ENCODE measurements around the gene WNT5A. TPM values are rescaled to one million over a fixed set of nuclear protein-coding genes. Genes with fewer than 3 reads are reported as not detected.

Gene WNT5A
- polyA plus RNA-seq, 4 donors = under 0.01 to 8.1 (median 0.63) TPM

- no peaks in the 10 kb centered on the region for H3K9me3 ChIP-seq (ENCODE audit: control insufficient read depth in 2 of 2, insufficient read depth in 1 of 2, low read depth in 1 of 2, low read length in 1 of 2)
- H3K27me3 ChIP-seq (ENCODE audit: control insufficient read depth in 3 of 3, insufficient read depth in 3 of 3, low read length in 3 of 3) = peaks cover 0 to 2% (median 0%) of the 10 kb centered on the region in 3 donors
- H3K4me1 ChIP-seq (ENCODE audit: control insufficient read depth in 3 of 3, insufficient read depth in 2 of 3, low read depth in 1 of 3, low read length in 2 of 3) = no peaks in the 10 kb centered on the region
- 42 to 56% (median 43%) methylated on average over 5 of the region's 5 CpGs for WGBS, 3 donors
- DNase-seq = no peak
- no peak for FAIRE-seq
- H3K36me3 ChIP-seq (ENCODE audit: control insufficient read depth in 3 of 3, insufficient read depth in 2 of 3, low read depth in 1 of 3, low read length in 3 of 3) = no peaks in the 10 kb centered on the region
- no peak overlapping the region for H3K27ac ChIP-seq (ENCODE audit: low read depth in 1 of 3, low read length in 2 of 3)
- H3K4me3 ChIP-seq (ENCODE audit: low read depth in 1 of 3, low read length in 3 of 3) = no peak overlapping the region
Observed at GRCh38 chr3:55500555-55501330, 13.6 kb upstream of the WNT5A start.

- FAIRE-seq = no peak
- Histone ChIP-seq H3K36me3 (ENCODE audit: control insufficient read depth in 3 of 3, insufficient read depth in 2 of 3, low read depth in 1 of 3, low read length in 3 of 3) (no peaks in the 10 kb centered on the region), H3K9me3 (ENCODE audit: control insufficient read depth in 2 of 2, insufficient read depth in 1 of 2, low read depth in 1 of 2, low read length in 1 of 2) (no peaks in the 10 kb centered on the region), H3K4me3 (ENCODE audit: low read depth in 1 of 3, low read length in 3 of 3) (no peak overlapping the region), H3K27me3 (ENCODE audit: control insufficient read depth in 3 of 3, insufficient read depth in 3 of 3, low read length in 3 of 3) (peaks cover 0 to 2% (median 0%) of the 10 kb centered on the region in 3 donors), H3K27ac (ENCODE audit: low read depth in 1 of 3, low read length in 2 of 3) (no peak overlapping the region), H3K4me1 (ENCODE audit: control insufficient read depth in 3 of 3, insufficient read depth in 2 of 3, low read depth in 1 of 3, low read length in 2 of 3) (no peaks in the 10 kb centered on the region)
- 64 to 85% (median 65%) methylated on average over 4 of the region's 4 CpGs for WGBS, 3 donors
- no peak for DNase-seq
Observed at GRCh38 chr3:55498520-55498919, 11.4 kb upstream of the WNT5A start.

DNA sequence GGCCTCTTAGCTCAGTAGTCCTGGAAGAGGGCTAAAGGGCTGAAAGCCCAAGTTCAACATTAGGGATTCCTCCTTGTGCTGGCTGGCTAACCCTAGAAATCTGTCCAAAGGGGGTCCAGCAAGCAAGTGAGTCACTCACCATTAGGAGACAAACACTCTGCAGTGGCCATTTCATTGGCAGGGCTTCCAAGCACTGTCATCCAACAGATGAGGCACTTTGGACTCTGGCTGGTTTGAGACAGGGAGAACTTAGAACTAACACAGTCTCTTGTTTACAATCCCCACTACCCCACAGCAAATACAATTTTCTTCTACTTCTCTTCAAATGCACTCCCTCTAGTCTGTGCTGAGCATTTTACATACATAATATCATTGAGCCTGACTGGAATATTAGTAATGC lies 10.1 kb upstream of the WNT5A start:
- no peak for FAIRE-seq

DNA sequence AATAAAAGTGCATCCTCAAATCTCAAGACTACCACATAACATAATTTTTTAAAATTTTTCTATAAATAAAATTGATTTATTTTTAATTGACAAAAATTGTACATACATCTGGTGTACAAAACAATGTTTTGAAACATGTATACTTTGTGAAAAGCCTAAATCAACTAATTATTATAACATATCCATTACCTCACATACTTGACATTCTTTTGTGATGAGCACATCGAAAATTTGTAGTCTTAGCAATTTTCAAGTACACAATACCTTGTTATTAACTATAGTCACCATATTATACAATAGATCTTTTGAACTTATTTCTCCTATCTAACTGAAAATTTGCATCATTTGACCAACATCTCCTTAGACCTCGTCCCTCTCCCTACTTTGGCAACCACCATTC lies 7.9 kb upstream of the WNT5A start:
- FAIRE-seq = no peak
- Histone ChIP-seq H3K9me3 (ENCODE audit: control insufficient read depth in 2 of 2, insufficient read depth in 1 of 2, low read depth in 1 of 2, low read length in 1 of 2) (no peaks in the 10 kb centered on the region), H3K36me3 (ENCODE audit: control insufficient read depth in 3 of 3, insufficient read depth in 2 of 3, low read depth in 1 of 3, low read length in 3 of 3) (no peaks in the 10 kb centered on the region), H3K27me3 (ENCODE audit: control insufficient read depth in 3 of 3, insufficient read depth in 3 of 3, low read length in 3 of 3) (peaks cover under 1 to 17% (median 6%) of the 10 kb centered on the region in 3 donors), H3K4me1 (ENCODE audit: control insufficient read depth in 3 of 3, insufficient read depth in 2 of 3, low read depth in 1 of 3, low read length in 2 of 3) (no peaks in the 10 kb centered on the region), H3K4me3 (ENCODE audit: low read depth in 1 of 3, low read length in 3 of 3) (no peak overlapping the region), H3K27ac (ENCODE audit: low read depth in 1 of 3, low read length in 2 of 3) (no peak overlapping the region)
- no peak for DNase-seq
- WGBS, 3 donors = 69 to 82% (median 81%) methylated on average over 2 of the region's 2 CpGs

More for the DNA sequence above, 10.1 kb upstream of the WNT5A start:
- peaks cover 0 to 6% (median 2%) of the 10 kb centered on the region in 3 donors for H3K27me3 ChIP-seq (ENCODE audit: control insufficient read depth in 3 of 3, insufficient read depth in 3 of 3, low read length in 3 of 3)
- no peaks in the 10 kb centered on the region for H3K9me3 ChIP-seq (ENCODE audit: control insufficient read depth in 2 of 2, insufficient read depth in 1 of 2, low read depth in 1 of 2, low read length in 1 of 2)
- no peak overlapping the region for H3K4me3 ChIP-seq (ENCODE audit: low read depth in 1 of 3, low read length in 3 of 3)
- H3K36me3 ChIP-seq (ENCODE audit: control insufficient read depth in 3 of 3, insufficient read depth in 2 of 3, low read depth in 1 of 3, low read length in 3 of 3) = no peaks in the 10 kb centered on the region
- no peak overlapping the region for H3K27ac ChIP-seq (ENCODE audit: low read depth in 1 of 3, low read length in 2 of 3)
- DNase-seq = no peak
- H3K4me1 ChIP-seq (ENCODE audit: control insufficient read depth in 3 of 3, insufficient read depth in 2 of 3, low read depth in 1 of 3, low read length in 2 of 3) = no peaks in the 10 kb centered on the region

DNA sequence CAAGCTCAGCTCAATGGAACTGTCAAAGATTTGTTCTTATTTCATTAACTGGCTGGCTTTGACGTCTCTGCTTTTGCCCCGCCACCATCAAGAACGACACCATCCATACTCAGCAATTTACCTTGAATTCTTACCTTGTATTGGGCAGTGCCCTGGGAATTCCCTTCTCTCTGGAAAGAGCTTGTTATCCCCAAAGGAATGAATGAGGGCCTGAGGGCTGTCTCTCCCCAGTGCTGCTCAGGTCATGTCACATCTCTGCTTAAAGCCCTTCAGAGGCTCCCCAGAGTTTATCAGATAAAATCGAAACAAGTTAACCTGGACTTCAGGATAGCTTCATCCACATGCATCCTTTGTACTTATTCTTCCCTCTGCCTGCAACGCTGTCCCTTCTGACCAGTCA lies 5.9 kb upstream of the WNT5A start:
- no peak for DNase-seq
- Histone ChIP-seq H3K4me3 (ENCODE audit: low read depth in 1 of 3, low read length in 3 of 3) (no peak overlapping the region), H3K4me1 (ENCODE audit: control insufficient read depth in 3 of 3, insufficient read depth in 2 of 3, low read depth in 1 of 3, low read length in 2 of 3) (peaks cover 0 to 6% (median 0%) of the 10 kb centered on the region in 3 donors), H3K27ac (ENCODE audit: low read depth in 1 of 3, low read length in 2 of 3) (no peak overlapping the region), H3K9me3 (ENCODE audit: control insufficient read depth in 2 of 2, insufficient read depth in 1 of 2, low read depth in 1 of 2, low read length in 1 of 2) (no peaks in the 10 kb centered on the region), H3K27me3 (ENCODE audit: control insufficient read depth in 3 of 3, insufficient read depth in 3 of 3, low read length in 3 of 3) (peaks cover 7 to 35% (median 19%) of the 10 kb centered on the region in 3 donors), H3K36me3 (ENCODE audit: control insufficient read depth in 3 of 3, insufficient read depth in 2 of 3, low read depth in 1 of 3, low read length in 3 of 3) (no peaks in the 10 kb centered on the region)
- no peak for FAIRE-seq
- 76 to 86% (median 77%) methylated on average over 5 of the region's 5 CpGs for WGBS, 3 donors

DNA sequence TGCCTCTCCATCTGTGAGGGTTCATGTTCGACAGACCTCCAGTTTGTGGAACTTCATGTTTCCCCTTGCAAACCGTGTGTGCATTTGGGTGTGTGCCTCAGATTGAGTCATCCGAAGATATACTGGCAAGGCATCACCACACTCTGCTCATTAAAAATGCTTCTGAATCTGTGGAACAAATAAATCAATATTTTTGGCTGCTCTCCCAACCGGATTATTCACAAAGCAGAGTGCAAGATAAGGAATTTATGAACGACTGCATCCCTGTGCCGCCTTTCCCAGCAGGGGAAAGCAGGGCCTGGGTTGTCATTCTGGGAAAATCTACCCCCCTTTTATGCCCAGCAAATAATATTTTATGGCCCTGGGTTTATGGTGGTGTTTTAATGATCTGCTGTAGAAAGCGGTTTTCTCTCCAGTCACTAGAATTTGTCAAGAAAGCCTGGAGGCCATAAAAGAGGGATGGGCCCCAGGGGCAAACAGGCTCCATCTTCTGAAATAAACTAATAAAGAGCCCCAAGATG lies 4.2 kb upstream of the WNT5A start:
- Histone ChIP-seq H3K36me3 (ENCODE audit: control insufficient read depth in 3 of 3, insufficient read depth in 2 of 3, low read depth in 1 of 3, low read length in 3 of 3) (no peaks in the 10 kb centered on the region), H3K27ac (ENCODE audit: low read depth in 1 of 3, low read length in 2 of 3) (no peak overlapping the region), H3K9me3 (ENCODE audit: control insufficient read depth in 2 of 2, insufficient read depth in 1 of 2, low read depth in 1 of 2, low read length in 1 of 2) (no peaks in the 10 kb centered on the region), H3K27me3 (ENCODE audit: control insufficient read depth in 3 of 3, insufficient read depth in 3 of 3, low read length in 3 of 3) (peaks cover 15 to 49% (median 17%) of the 10 kb centered on the region in 3 donors), H3K4me3 (ENCODE audit: low read depth in 1 of 3, low read length in 3 of 3) (no peak overlapping the region), H3K4me1 (ENCODE audit: control insufficient read depth in 3 of 3, insufficient read depth in 2 of 3, low read depth in 1 of 3, low read length in 2 of 3) (peaks cover 0 to 9% (median 0%) of the 10 kb centered on the region in 3 donors)
- 8 to 39% (median 24%) methylated on average over 7 of the region's 7 CpGs for WGBS, 3 donors
- FAIRE-seq (no peak), DNase-seq (peak in 1 of 2 donors; percentile 48)

DNA sequence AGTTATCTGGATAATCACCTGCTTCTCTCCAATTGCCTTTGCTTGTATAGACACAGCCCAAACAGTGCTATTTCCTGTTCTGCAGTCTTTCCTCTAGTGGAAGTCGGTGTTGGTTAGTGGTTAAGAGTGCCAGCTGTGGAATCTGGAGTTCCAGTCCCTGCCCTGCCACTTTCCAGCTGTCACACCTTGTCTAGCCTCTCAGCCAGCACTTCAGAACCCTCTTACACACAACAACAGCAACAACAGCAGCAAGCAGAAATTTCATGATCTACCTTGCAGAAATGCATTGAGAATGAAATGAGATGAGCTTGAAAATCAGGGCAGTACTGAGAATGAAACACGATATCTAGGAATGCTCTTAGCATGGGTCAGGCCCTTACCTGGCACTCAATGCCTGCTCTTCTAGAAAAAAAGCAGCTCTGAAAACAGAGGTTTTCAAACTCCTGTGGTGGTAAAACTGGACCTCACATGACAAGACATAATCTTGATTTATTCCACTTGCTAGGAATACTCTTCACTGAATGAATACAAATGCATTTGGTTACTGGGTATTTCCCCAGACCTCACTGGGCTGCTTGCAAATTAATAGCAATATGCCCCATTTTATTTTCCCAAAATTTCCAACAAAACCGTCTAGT lies 3.3 kb upstream of the WNT5A start:
- Histone ChIP-seq H3K27me3 (ENCODE audit: control insufficient read depth in 3 of 3, insufficient read depth in 3 of 3, low read length in 3 of 3) (peaks cover 15 to 58% (median 23%) of the 10 kb centered on the region in 3 donors), H3K36me3 (ENCODE audit: control insufficient read depth in 3 of 3, insufficient read depth in 2 of 3, low read depth in 1 of 3, low read length in 3 of 3) (no peaks in the 10 kb centered on the region), H3K27ac (ENCODE audit: low read depth in 1 of 3, low read length in 2 of 3) (no peak overlapping the region), H3K4me1 (ENCODE audit: control insufficient read depth in 3 of 3, insufficient read depth in 2 of 3, low read depth in 1 of 3, low read length in 2 of 3) (peaks cover 0 to 18% (median 0%) of the 10 kb centered on the region in 3 donors), H3K9me3 (ENCODE audit: control insufficient read depth in 2 of 2, insufficient read depth in 1 of 2, low read depth in 1 of 2, low read length in 1 of 2) (no peaks in the 10 kb centered on the region), H3K4me3 (ENCODE audit: low read depth in 1 of 3, low read length in 3 of 3) (no peak overlapping the region)
- 10 to 36% (median 25%) methylated on average over 3 of the region's 3 CpGs for WGBS, 3 donors
- DNase-seq (no peak), FAIRE-seq (no peak)

GRCh38 chr3:55489798-55490132 lies 2.7 kb upstream of the WNT5A start:
- peaks cover 18 to 63% (median 25%) of the 10 kb centered on the region in 3 donors for H3K27me3 ChIP-seq (ENCODE audit: control insufficient read depth in 3 of 3, insufficient read depth in 3 of 3, low read length in 3 of 3)
- DNase-seq (peak in 1 of 2 donors; percentile 27), FAIRE-seq (no peak)
- peaks cover 0 to 22% (median 0%) of the 10 kb centered on the region in 3 donors for H3K4me1 ChIP-seq (ENCODE audit: control insufficient read depth in 3 of 3, insufficient read depth in 2 of 3, low read depth in 1 of 3, low read length in 2 of 3)
- no peaks in the 10 kb centered on the region for H3K36me3 ChIP-seq (ENCODE audit: control insufficient read depth in 3 of 3, insufficient read depth in 2 of 3, low read depth in 1 of 3, low read length in 3 of 3)
- H3K27ac ChIP-seq (ENCODE audit: low read depth in 1 of 3, low read length in 2 of 3) = no peak overlapping the region
- no peaks in the 10 kb centered on the region for H3K9me3 ChIP-seq (ENCODE audit: control insufficient read depth in 2 of 2, insufficient read depth in 1 of 2, low read depth in 1 of 2, low read length in 1 of 2)
- H3K4me3 ChIP-seq (ENCODE audit: low read depth in 1 of 3, low read length in 3 of 3) = no peak overlapping the region
- 4 to 18% (median 8%) methylated on average over 17 of the region's 17 CpGs for WGBS, 3 donors

Measured in small intestine (tissue), 7 donors.